ENCODE data around the gene PLAGL2.
"Not testable (repeated sequence)": the region's sequence is repeated elsewhere in the genome, so short reads cannot be mapped to it uniquely, and the experiment has no call there.

Gene PLAGL2

GRCh38 chr20:32179515-32179914 is 28.0 kb downstream of the PLAGL2 start:
- DNase-seq: no peak

DNA sequence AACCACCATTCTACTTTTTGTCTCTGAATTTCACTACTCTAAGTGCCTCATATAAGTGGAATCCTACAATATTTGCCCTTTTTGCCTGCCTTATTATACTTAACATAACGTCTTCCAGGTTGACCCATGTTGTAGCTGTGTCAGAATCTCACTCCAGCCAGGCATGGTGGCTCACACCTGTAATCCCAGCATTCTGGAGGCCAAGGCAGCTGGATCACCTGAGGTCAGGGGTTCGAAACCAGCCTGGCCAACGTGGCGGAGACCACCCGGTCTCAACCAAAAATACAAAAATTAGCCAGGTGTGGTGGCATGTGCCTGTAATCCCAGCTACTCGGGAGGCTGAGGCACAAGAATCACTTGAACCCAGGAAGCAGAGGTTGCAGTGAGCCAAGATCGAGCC is 29.8 kb downstream of the PLAGL2 start:
- not testable (repeated sequence) for DNase-seq

DNA sequence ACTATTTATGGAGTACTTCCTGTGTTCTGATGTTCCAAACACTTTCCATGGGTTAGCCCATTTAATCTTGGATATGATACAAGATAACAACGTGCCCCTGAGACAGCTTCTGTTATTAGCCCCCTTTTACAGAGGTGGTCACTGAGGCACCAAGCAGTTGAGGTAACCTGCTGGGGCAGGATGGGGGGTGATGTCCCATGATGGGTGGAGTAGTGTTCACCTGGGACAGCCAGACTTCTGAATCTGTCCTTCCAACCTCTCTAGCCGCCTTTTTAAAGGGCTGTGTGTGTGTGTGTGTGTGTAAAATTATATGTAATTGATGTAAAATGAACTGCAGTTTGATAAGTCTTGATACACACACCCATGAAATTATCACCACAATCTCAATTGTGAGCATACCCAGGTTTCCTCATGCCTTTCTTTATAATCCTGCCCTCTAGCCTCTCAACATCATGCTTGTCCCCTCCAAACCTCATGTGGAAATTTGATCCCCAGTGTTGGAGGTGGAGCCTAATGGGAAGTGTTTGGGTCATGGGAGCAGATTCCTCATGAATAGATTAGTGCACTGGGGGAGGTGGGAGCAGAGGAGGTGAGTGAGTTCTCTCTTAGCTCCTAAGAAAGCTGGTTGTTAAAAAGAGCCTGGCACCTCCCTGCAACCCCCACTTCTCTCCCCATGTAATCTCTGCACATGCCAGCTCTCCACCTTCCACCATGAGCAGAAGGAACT is 39.2 kb downstream of the PLAGL2 start:
- no peak for DNase-seq

DNA sequence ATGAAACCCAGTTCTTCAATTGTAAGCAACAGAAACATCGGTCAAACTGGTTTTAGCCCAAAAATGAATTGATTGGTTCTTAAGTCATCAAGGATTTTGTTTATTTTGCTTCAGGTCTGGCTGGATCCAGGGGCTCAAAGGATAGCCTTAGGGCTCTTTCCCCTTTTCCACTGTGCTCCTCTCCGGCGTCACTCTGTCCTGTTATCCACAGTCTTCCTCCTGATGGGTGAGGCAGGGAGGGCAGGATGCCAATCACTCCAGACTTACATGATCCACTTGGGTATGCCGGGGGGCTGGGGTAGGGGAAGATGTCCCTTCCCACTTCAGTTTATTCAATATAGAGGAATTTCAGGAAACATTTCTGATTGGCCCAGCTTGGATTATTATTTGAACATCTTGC is 40.0 kb downstream of the PLAGL2 start:
- no peak for DNase-seq

GRCh38 chr20:32165836-32166545 is 41.6 kb downstream of the PLAGL2 start:
- no peak for DNase-seq

GRCh38 chr20:32164984-32165735 is 42.4 kb downstream of the PLAGL2 start:
- DNase-seq: no peak

DNA sequence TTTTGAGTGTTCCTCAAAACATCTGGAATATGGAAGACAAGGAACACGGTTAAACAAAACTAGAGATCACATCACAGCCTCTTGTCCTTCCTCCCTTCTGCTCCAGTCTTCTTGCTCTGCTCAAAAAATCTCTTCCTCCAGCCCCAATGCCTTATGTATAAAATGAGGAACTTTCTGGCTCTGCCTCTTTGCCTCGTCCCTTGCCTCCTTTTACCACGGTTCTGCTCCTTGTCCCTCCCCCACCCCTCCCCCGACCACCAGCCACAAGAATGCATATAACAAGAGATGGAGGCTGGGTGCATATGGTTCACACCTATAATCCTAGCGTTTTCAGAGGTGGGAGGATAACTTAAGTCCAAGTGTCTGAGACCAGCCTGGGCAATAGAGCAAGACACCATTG is 43.6 kb downstream of the PLAGL2 start:
- no peak for DNase-seq

DNA sequence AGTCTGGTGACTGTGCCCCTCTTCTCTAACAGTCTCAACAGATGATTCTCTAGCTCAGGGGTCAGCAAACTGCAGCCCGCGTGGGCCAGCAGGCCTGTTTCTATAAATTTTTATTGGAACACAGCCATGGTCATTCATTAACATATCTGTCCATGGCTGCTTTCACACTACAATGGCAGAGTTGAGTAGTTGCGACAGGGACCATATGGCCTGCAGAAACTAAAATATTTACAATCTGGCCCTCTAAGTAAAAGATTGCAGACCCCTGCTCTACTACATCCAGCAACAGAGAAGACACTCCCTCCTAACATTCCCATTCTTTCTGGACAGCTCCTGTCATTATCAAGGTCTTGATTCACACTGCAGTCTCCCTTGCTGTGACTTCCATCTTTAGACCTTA is 45.2 kb downstream of the PLAGL2 start:
- DNase-seq: no peak

GRCh38 chr20:32160341-32160740 is 47.2 kb downstream of the PLAGL2 start:
- no peak for DNase-seq

- DNase-seq: peak; percentile 12
These were observed 47.7 kb downstream of the PLAGL2 start for GRCh38 chr20:32159766-32160221.

- DNase-seq: no peak
These were observed 48.4 kb downstream of the PLAGL2 start for GRCh38 chr20:32158943-32159660.

GRCh38 chr20:32158351-32158750 is 49.2 kb downstream of the PLAGL2 start:
- no peak for DNase-seq

GRCh38 chr20:32157611-32158010 is 49.9 kb downstream of the PLAGL2 start:
- no peak for DNase-seq

- DNase-seq: peak; percentile 78
These were observed 52.2 kb downstream of the PLAGL2 start for GRCh38 chr20:32155017-32155981.

DNA sequence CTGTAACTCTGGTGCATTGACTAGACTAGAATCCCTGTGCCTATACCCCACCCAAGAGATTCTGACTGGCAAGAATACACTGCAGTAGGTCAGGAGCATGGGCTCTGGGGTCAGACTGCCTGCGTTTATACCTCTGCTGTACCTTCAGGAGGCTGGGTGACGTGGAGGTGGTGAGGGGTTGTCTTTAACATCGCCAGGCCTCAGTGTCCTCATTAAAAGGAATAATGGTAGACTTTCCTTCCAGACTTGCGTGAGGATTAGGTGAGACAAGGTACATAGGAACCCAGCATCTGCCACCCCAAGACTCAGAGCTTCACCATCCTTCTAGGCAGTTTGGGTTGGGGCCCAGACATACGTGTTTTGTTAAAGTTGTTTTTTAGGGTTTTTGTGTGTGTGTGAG is 53.8 kb downstream of the PLAGL2 start:
- DNase-seq: no peak

DNA sequence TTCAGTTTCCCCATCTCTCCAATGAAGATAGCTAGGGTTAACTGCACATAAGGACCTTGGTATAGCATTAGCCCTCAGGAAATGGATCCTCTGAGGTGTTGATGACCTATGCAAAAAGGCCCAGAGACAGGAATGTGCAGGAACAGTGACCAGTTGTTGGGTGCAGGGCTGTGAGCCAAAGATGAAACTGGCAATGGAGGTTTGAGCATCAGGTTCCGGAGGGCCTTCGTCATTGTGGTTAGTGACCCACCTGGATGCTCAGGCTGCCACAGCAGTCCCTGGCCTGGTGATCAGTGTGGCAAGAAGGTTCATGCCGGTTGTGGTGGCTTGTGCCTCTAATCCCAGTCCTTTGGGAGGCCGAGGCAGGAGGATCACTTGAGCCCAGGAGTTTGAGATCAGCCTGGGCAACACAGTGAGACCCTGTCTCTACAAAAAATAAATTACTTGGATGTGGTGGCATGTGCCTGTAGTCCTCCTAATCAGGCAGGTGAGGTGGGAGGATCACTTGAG is 54.3 kb downstream of the PLAGL2 start:
- DNase-seq: no peak

- no peak for DNase-seq
These were observed 55.0 kb downstream of the PLAGL2 start for GRCh38 chr20:32152421-32153155.

DNA sequence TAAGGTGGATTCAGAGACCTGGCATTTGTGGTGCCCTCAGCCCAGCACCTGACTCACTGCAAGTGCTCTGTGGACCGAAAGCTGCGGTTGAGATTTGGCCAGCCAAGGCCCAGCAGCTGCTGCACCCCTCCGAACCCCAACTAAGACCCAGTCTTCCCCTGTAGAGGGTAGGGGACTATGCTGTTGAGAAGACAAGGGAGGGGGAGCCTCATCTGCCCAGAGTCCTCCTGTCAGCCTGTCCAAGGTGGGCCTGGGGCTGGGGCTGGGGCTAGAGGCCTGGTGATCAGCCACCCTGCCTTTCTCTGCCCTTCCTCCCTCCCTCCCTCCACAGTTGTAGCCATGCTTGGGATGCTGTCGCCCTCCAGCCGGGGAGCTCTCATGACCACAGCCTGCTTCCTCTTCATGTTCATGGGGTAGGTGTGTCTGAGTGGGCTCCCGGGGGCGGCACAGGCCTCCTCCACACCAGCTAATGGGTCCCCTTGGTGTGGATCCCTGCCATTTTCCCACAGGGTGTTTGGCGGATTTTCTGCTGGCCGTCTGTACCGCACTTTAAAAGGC is 57.2 kb downstream of the PLAGL2 start:
- DNase-seq: no peak

DNA sequence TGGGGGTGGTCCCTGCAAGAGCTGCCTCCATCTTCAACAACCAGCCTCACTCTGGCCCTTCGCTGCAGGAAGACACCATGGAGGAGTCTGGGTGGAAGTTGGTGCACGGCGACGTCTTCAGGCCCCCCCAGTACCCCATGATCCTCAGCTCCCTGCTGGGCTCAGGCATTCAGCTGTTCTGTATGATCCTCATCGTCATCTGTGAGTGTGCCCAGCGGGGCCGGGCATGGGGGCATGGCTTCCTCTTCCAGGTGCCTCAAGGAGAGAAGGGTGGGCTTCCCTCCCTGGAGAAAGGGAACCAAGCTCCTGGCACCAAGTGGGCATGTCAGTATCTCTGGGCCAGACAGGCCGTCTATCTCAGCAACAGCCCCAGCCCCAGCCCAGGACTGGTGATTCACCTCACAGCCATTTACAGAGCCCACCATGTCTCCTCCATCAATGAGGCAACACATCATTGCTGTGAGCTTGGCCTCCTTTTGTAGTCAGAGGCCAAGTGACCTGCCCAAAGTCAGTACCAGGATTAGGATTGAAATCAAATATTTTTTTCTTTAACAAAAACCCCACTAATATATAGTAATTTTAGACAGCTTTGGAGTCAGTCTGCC is 57.9 kb downstream of the PLAGL2 start:
- no peak for DNase-seq
